Aorta (tissue), 5 donors: ENCODE results near the gene MCTP1. TPM values are rescaled to one million over a fixed set of nuclear protein-coding genes. Genes with fewer than 3 reads are reported as not detected.

ENCODE experiments used
- ATAC-seq: fragments of 200-7000 bp; cut with Tn5 transposase; one replicate; pipeline ENCODE4 v1.9.1; 2022; ENCODE audit warnings: moderate library complexity; ENCODE audit not compliant: low FRiP score
- DNase-seq, 2 donors: peaks; one replicate each; pipeline ENCODE4 v3.0.0-alpha.2; 2020
- H3K27ac ChIP-seq, 2 donors: one replicate each; pipeline ENCODE4 v1.5.1; 2013; ENCODE audit warnings: low read length in 2 of 2, mild to moderate bottlenecking in 2 of 2, moderate library complexity in 2 of 2, control low read depth in 1 of 2, inconsistent platforms in 1 of 2, low read depth in 1 of 2
- H3K27me3 ChIP-seq, 2 donors: one replicate each; pipeline ENCODE4 v1.6.1; 2013; ENCODE audit warnings: control low read depth in 1 of 2, low read length in 1 of 2, mild to moderate bottlenecking in 1 of 2, moderate library complexity in 1 of 2; ENCODE audit not compliant: insufficient read depth in 2 of 2, control insufficient read depth in 1 of 2
- H3K36me3 ChIP-seq, 2 donors: one replicate each; pipeline ENCODE4 v1.6.1; 2013; ENCODE audit warnings: control low read depth in 1 of 2, low read length in 1 of 2, mild to moderate bottlenecking in 1 of 2; ENCODE audit not compliant: insufficient read depth in 2 of 2, control insufficient read depth in 1 of 2
- H3K4me1 ChIP-seq, 2 donors: one replicate each; pipeline ENCODE4 v1.6.1; 2013; ENCODE audit warnings: low read length in 2 of 2, control low read depth in 1 of 2, mild to moderate bottlenecking in 1 of 2, moderate library complexity in 1 of 2; ENCODE audit not compliant: insufficient read depth in 2 of 2, control insufficient read depth in 1 of 2
- H3K4me3 ChIP-seq, 2 donors: one replicate each; pipeline ENCODE4 v1.5.1; 2013; ENCODE audit warnings: low read length in 2 of 2, control low read depth in 1 of 2, mild to moderate bottlenecking in 1 of 2
- H3K9me3 ChIP-seq: one replicate; pipeline ENCODE4 v1.6.1; 2013; ENCODE audit warnings: mild to moderate bottlenecking, low read length; ENCODE audit not compliant: control insufficient read depth
- WGBS, 2 donors: extraction: QIAGEN DNeasy Blood & Tissue Kit; methylation state at CpG; one replicate each; pipeline ENCODE4 v1.1.7; 2013; 5-methylcytosine and 5-hydroxymethylcytosine counted together
- intact Hi-C, 2 donors: fragments of 100-400 bp; cut with DNase I; formaldehyde crosslinking; loops; one replicate each; pipeline versions ENCODE4 v1.14.2 to v1.15.0; 2022
- polyA plus RNA-seq, 2 donors: library from polyadenylated mRNA; stranded (reverse); fragments of 200-250 nt; gene quantifications; one replicate each; pipeline ENCODE4 v1.2.3, GENCODE V29; 2013
- total RNA-seq, 2 donors: library from RNA; stranded (reverse); fragmentation: NEBNext Ultra II Directional; extraction: Animal tissue kit (Norgen Biotek cat#: 25700); gene quantifications; one replicate each; pipeline ENCODE4 v1.2.1, GENCODE V29; 2021
- donor health status: healthy with polysubstance abuse.
- donor health status: Bipolar disorder and iron deficiency.
- donor health status: DM: no; HTN: no; CAD: no.
- donor health status: DM: no; HTN: no; CAD: no.
- donor health status: DM: yes; HTN: yes; CAD: no.

Gene MCTP1
- total and polyA plus RNA-seq, 4 donors: 0.43 to 103 (median 17.2) TPM

DNA sequence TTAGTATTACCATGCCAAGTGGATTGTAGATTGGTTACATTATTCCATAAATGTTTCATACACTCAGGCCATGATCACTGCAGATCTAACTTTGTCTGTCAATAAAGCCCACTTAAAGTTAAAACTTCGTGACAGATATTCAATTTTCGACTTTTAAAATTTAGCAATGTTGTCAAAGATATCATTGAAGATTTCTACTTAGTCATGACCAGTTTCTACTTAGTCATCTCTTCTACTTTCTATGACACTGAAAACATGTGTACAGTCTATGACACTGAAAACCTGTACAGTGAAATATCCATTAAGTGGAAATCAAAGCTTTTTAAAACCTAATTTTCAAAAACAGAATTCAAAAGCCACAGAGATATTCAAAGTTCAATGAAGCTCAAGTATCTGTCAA lies 258.2 kb downstream of the MCTP1 start:
- Histone ChIP-seq H3K4me1 (no peaks in the 10 kb centered on the region), H3K4me3 (no peak overlapping the region), H3K36me3 (no peaks in the 10 kb centered on the region), H3K27me3 (no peaks in the 10 kb centered on the region), H3K27ac (no peak overlapping the region), H3K9me3 (no peaks in the 10 kb centered on the region)
- DNase-seq (no peak), ATAC-seq (no peak)
- WGBS, 2 donors: 87 to 89% methylated on average over 2 of the region's 2 CpGs
- intact Hi-C loops: no loop called here

- no peaks in the 10 kb centered on the region for H3K27me3 ChIP-seq
- no peaks in the 10 kb centered on the region for H3K36me3 ChIP-seq
- ATAC-seq (no peak), DNase-seq (no peak)
- H3K27ac ChIP-seq: no peak overlapping the region
- WGBS, 2 donors: 76 to 87% methylated on average over 5 of the region's 5 CpGs
- H3K4me3 ChIP-seq: no peak overlapping the region
- H3K9me3 ChIP-seq: no peaks in the 10 kb centered on the region
- intact Hi-C loops: no loop called here
- no peaks in the 10 kb centered on the region for H3K4me1 ChIP-seq
These were observed 261.8 kb downstream of the MCTP1 start for GRCh38 chr5:95022967-95023695.

DNA sequence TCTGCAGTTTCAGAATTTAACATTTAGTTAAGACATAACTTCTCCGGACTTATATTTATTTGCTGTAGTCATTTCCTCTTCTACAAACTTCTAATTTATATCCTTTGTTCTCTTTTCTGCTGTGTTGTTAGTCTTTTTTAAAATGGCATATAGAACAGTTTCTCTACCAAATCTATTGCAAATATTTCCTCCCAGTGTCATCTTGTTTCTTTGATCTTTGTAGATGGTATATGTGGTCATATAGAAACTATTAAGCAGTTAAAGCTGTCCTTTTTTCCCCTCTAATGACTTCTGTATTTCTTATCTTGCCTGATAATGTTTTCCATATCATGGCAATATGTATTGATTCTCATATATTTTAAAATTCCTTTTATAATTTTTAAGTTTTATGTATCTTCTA lies 264.5 kb downstream of the MCTP1 start:
- WGBS, 2 donors: 0 to 31% methylated on average over 1 of the region's 1 CpG
- ATAC-seq: no peak
- DNase-seq: no peak
- Histone ChIP-seq H3K4me1 (no peaks in the 10 kb centered on the region), H3K4me3 (no peak overlapping the region), H3K27ac (no peak overlapping the region), H3K9me3 (no peaks in the 10 kb centered on the region), H3K27me3 (no peaks in the 10 kb centered on the region), H3K36me3 (no peaks in the 10 kb centered on the region)
- intact Hi-C loops: no loop called here

DNA sequence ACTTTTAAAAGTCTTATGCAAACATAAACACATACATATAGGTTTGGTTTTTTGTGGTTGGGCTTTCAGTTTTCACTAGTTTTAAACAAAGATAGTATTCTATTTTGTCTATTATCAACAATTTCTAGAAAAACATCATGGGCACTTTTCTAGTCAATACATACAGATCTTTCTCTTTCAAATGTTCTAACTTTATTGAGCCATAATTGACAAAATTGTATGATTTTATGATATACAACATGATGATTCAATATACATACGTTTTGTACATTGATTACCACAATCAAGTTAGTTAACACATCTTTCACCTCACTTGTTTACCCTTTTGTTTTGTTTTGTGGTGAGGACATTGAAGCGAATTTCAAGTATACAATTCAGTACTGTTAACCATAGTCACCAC lies 265.9 kb downstream of the MCTP1 start:
- DNase-seq (no peak), ATAC-seq (no peak)
- Histone ChIP-seq H3K9me3 (no peaks in the 10 kb centered on the region), H3K27ac (no peak overlapping the region), H3K4me1 (no peaks in the 10 kb centered on the region), H3K4me3 (no peak overlapping the region), H3K36me3 (no peaks in the 10 kb centered on the region), H3K27me3 (no peaks in the 10 kb centered on the region)
- 77 to 78% methylated on average over 2 of the region's 2 CpGs for WGBS, 2 donors
- intact Hi-C loops: no loop called here

DNA sequence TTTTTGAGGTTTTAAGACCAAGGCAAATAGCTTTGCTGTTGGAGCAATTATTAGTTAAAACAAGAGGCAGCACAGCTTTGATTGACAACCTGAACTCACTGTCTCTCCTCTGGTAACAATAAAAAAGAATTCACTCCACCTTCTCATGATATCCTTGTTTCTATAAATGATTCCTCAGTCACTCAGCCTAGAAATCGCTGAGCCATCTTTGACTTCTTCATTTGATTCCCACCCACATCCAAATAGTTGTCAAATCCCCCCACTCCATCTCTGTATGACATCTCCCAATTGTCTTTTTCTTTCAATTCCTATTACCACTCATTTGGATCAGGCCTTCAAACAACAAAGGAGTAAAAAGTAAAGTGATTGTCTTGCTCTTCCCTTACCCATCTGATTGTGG lies 266.4 kb downstream of the MCTP1 start:
- ATAC-seq (no peak), DNase-seq (no peak)
- 84 to 89% methylated on average over 1 of the region's 1 CpG for WGBS, 2 donors
- Histone ChIP-seq H3K9me3 (no peaks in the 10 kb centered on the region), H3K27me3 (no peaks in the 10 kb centered on the region), H3K4me1 (no peaks in the 10 kb centered on the region), H3K27ac (no peak overlapping the region), H3K4me3 (no peak overlapping the region), H3K36me3 (no peaks in the 10 kb centered on the region)
- intact Hi-C loops: no loop called here

- Histone ChIP-seq H3K36me3 (no peaks in the 10 kb centered on the region), H3K27ac (no peak overlapping the region), H3K4me3 (no peak overlapping the region), H3K4me1 (no peaks in the 10 kb centered on the region), H3K27me3 (no peaks in the 10 kb centered on the region), H3K9me3 (peaks cover 2% of the 10 kb centered on the region)
- WGBS, 2 donors: 73 to 77% methylated on average over 2 of the region's 2 CpGs
- intact Hi-C loops: no loop called here
- DNase-seq: no peak
- no peak for ATAC-seq
These were observed 275.1 kb downstream of the MCTP1 start for GRCh38 chr5:95009812-95010211.

- intact Hi-C loops: no loop called here
- ATAC-seq: no peak
- DNase-seq: no peak
- Histone ChIP-seq H3K4me3 (no peak overlapping the region), H3K36me3 (no peaks in the 10 kb centered on the region), H3K27ac (no peak overlapping the region), H3K9me3 (peaks cover 5% of the 10 kb centered on the region), H3K4me1 (no peaks in the 10 kb centered on the region), H3K27me3 (no peaks in the 10 kb centered on the region)
- 58 to 63% methylated on average over 4 of the region's 4 CpGs for WGBS, 2 donors
These were observed 276.8 kb downstream of the MCTP1 start for GRCh38 chr5:95007921-95008597.

GRCh38 chr5:95005811-95006210 lies 279.1 kb downstream of the MCTP1 start:
- 96 to 100% methylated on average over 1 of the region's 1 CpG for WGBS, 2 donors
- Histone ChIP-seq H3K4me3 (no peak overlapping the region), H3K36me3 (no peaks in the 10 kb centered on the region), H3K4me1 (peaks cover 0 to under 1% of the 10 kb centered on the region in 2 donors), H3K9me3 (peaks cover 5% of the 10 kb centered on the region), H3K27me3 (no peaks in the 10 kb centered on the region), H3K27ac (no peak overlapping the region)
- DNase-seq: no peak
- ATAC-seq: no peak
- intact Hi-C loops: no loop called here

- no peaks in the 10 kb centered on the region for H3K36me3 ChIP-seq
- 39 to 40% methylated on average over 7 of the region's 7 CpGs for WGBS, 2 donors
- ATAC-seq (no peak), DNase-seq (no peak)
- intact Hi-C loops: no loop called here
- H3K9me3 ChIP-seq: no peaks in the 10 kb centered on the region
- no peak overlapping the region for H3K27ac ChIP-seq
- H3K27me3 ChIP-seq: no peaks in the 10 kb centered on the region
- H3K4me3 ChIP-seq: no peak overlapping the region
- H3K4me1 ChIP-seq: peaks cover 0 to 1% of the 10 kb centered on the region in 2 donors
These were observed 286.2 kb downstream of the MCTP1 start for GRCh38 chr5:94998670-94999069.
